GM21576 (cell line): ENCODE data around the gene NSD2.

ENCODE experiments used
- ATAC-seq: cut with Tn5 transposase; IDR thresholded peaks from one replicate; pipeline ENCODE4 v1.9.1; 2021; ENCODE audit warnings: mild to moderate bottlenecking, moderate library complexity; ENCODE audit not compliant: unreplicated experiment

NSD2 gene

GRCh38 chr4:1964971-1965370 is 93.8 kb downstream of the NSD2 start:
- ATAC-seq = no peak

GRCh38 chr4:1967512-1968149 is 96.4 kb downstream of the NSD2 start:
- ATAC-seq = no peak

GRCh38 chr4:1968686-1969295 is 97.6 kb downstream of the NSD2 start:
- ATAC-seq = no peak

GRCh38 chr4:1969928-1970723 is 98.9 kb downstream of the NSD2 start:
- no peak for ATAC-seq

- ATAC-seq = no peak
These were observed 99.7 kb downstream of the NSD2 start for GRCh38 chr4:1970926-1971325.

- ATAC-seq = no peak
These were observed 100.4 kb downstream of the NSD2 start for GRCh38 chr4:1971456-1972200.

- ATAC-seq = no peak
These were observed 101.2 kb downstream of the NSD2 start for GRCh38 chr4:1972414-1972813.

- ATAC-seq = no peak
These were observed 102.0 kb downstream of the NSD2 start for GRCh38 chr4:1973218-1973617.

- ATAC-seq = no peak
These were observed 102.5 kb downstream of the NSD2 start for GRCh38 chr4:1973661-1974060.

GRCh38 chr4:1974840-1975239 is 103.6 kb downstream of the NSD2 start:
- ATAC-seq = no peak

- ATAC-seq = no peak
These were observed 104.2 kb downstream of the NSD2 start for GRCh38 chr4:1975391-1975801.

GRCh38 chr4:1975880-1976279 is 104.7 kb downstream of the NSD2 start:
- ATAC-seq = no peak

- no peak for ATAC-seq
These were observed 105.5 kb downstream of the NSD2 start for GRCh38 chr4:1976416-1977352.

GRCh38 chr4:1978226-1978625 is 107.0 kb downstream of the NSD2 start:
- no peak for ATAC-seq

GRCh38 chr4:1978741-1979476 is 107.7 kb downstream of the NSD2 start:
- no peak for ATAC-seq

GRCh38 chr4:1979477-1980196 is 108.4 kb downstream of the NSD2 start:
- no peak for ATAC-seq

- ATAC-seq = no peak
These were observed 109.4 kb downstream of the NSD2 start for GRCh38 chr4:1980561-1981041.

- ATAC-seq = no peak
These were observed 110.3 kb downstream of the NSD2 start for GRCh38 chr4:1981251-1982058.
